Activated CD4-positive, alpha-beta memory T cell treated with anti-CD3 and anti-CD28 coated beads, Interleukin-2, amount 10 ng/mL, durations not matched to agents 7 days and 5 days (primary cell): ENCODE measurements around the gene DTNB. TPM values are rescaled to one million over a fixed set of nuclear protein-coding genes. Genes with fewer than 3 reads are reported as not detected.

Experiments used
- CTCF ChIA-PET: fragments of 350-600 bp; sonication (Branson Sonifier 250); formaldehyde crosslinking; loops from one replicate; lab custom pipeline; 2021; ENCODE audit warnings: antibody characterized with exemption, inconsistent platforms; lab: Charles Lee
- POLR2A ChIA-PET: fragments of 350-600 bp; sonication (Branson Sonifier 250); formaldehyde crosslinking; loops from one replicate; lab custom pipeline; 2021; ENCODE audit warnings: antibody characterized with exemption; lab: Charles Lee
- DNase-seq: peaks from one replicate; pipeline ENCODE4 v3.0.0-alpha.2; 2020
- H3K27ac Mint-ChIP-seq: one replicate; pipeline ENCODE4 v1.8.0; 2021; ENCODE audit warnings: mild to moderate bottlenecking, mixed read lengths
- H3K27me3 Mint-ChIP-seq: one replicate; pipeline ENCODE4 v1.8.0; 2021; ENCODE audit warnings: mixed read lengths
- H3K36me3 Mint-ChIP-seq: one replicate; pipeline ENCODE4 v1.8.0; 2021; ENCODE audit warnings: low read depth, mixed read lengths
- H3K4me1 Mint-ChIP-seq: one replicate; pipeline ENCODE4 v1.8.0; 2021; ENCODE audit warnings: mixed read lengths
- H3K4me3 Mint-ChIP-seq: one replicate; pipeline ENCODE4 v1.8.0; 2021; ENCODE audit warnings: mild to moderate bottlenecking, mixed read lengths
- H3K9me3 Mint-ChIP-seq: one replicate; pipeline ENCODE4 v1.8.0; 2021; ENCODE audit warnings: mixed read lengths
- total RNA-seq, 2 experiments: library from RNA; stranded (reverse); gene quantifications; one replicate each; pipeline ENCODE4 v1.2.3, GENCODE V29; 2021

DTNB gene
- total RNA-seq, 2 experiments from 2014 or later = 27.0 to 29.8 TPM

- ChIA-PET CTCF (no interaction called here), POLR2A (no interaction called here)
- Mint-ChIP-seq H3K9me3 (no peaks in the 10 kb centered on the region), H3K4me3 (no peak overlapping the region), H3K27me3 (no peaks in the 10 kb centered on the region), H3K36me3 (peaks cover 7% of the 10 kb centered on the region), H3K27ac (peak overlapping the region; percentile 11), H3K4me1 (peaks cover 10% of the 10 kb centered on the region)
- DNase-seq = no peak
These were observed 175.4 kb downstream of the DTNB start for GRCh38 chr2:25497918-25498407.

DNA sequence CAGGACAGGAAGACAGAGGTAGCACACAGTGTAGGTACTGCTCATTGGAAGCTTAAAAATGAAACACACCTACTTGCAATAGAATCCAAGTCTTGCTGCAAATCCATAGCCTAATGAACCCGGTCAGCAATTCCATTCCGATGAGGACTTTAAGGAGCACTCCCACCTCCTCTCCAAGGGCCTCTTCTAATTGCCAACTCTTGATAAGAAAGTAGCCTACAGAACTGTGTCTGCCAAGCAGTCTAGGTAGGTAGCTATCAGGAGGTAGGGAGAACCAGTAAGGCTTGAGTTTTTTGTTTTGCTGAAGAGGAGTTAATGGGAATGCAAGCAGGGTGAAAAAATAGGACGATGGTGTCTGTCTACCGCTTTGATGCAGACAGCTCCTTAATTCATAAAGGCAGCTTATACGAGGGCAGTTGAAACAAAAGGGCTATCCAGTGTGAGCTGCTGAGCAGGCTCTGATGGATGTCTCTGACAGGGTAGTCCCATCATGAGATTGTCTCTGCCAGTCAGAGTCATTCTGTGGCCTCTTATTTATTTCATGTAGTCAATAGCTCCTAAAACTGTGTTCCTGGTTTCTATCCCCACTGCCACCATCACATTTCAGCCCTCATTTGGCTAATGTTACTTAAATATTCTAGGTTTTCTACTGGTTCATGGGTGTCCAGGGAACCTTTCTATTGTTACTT, 176.0 kb downstream of the DTNB start:
- H3K27ac Mint-ChIP-seq = no peak overlapping the region
- H3K4me1 Mint-ChIP-seq = peaks cover 13% of the 10 kb centered on the region
- DNase-seq = no peak
- ChIA-PET CTCF (no interaction called here), POLR2A (no interaction called here)
- peaks cover 7% of the 10 kb centered on the region for H3K36me3 Mint-ChIP-seq
- H3K27me3 Mint-ChIP-seq = no peaks in the 10 kb centered on the region
- no peak overlapping the region for H3K4me3 Mint-ChIP-seq
- no peaks in the 10 kb centered on the region for H3K9me3 Mint-ChIP-seq

DNA sequence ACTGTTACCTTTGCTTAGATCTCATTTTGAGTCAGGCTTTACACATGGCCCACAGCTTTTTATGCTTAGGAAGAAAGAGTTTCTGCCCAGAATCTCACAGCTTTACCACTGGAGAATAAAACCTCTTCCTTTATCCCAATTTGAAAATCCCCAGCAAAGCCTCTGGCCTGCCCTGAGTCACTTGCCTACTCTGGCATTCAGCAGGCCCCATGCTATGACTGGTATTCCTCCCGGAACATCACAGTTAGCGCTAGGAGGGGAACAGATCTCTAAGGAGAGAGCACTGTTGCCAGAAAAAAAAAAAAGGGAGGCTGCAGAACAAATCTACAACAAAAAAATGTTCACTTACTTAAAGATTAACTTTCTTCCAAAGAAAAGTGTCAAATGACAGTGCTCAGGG, 178.8 kb downstream of the DTNB start:
- Mint-ChIP-seq H3K4me3 (no peak overlapping the region), H3K9me3 (no peaks in the 10 kb centered on the region), H3K27ac (no peak overlapping the region), H3K4me1 (peaks cover 20% of the 10 kb centered on the region), H3K27me3 (no peaks in the 10 kb centered on the region), H3K36me3 (peaks cover 7% of the 10 kb centered on the region)
- ChIA-PET POLR2A (no interaction called here), CTCF (interaction anchor here (1.3 kb wide), 1 partner anchor 118 kb away, joined by 3 read pairs; no protein-coding TSS in a partner anchor)
- DNase-seq = no peak

GRCh38 chr2:25493207-25493606, 180.2 kb downstream of the DTNB start:
- no peaks in the 10 kb centered on the region for H3K27me3 Mint-ChIP-seq
- POLR2A ChIA-PET = interaction anchor here (0.7 kb wide), 2 partner anchors 131 to 862 kb away, joined by 3 read pairs; no protein-coding TSS in a partner anchor
- CTCF ChIA-PET = interaction anchor here (1.3 kb wide), 1 partner anchor 116 kb away, joined by 3 read pairs; no protein-coding TSS in a partner anchor
- no peak overlapping the region for H3K4me3 Mint-ChIP-seq
- peaks cover 18% of the 10 kb centered on the region for H3K4me1 Mint-ChIP-seq
- H3K9me3 Mint-ChIP-seq = no peaks in the 10 kb centered on the region
- no peak overlapping the region for H3K27ac Mint-ChIP-seq
- no peak for DNase-seq
- H3K36me3 Mint-ChIP-seq = peaks cover 6% of the 10 kb centered on the region

DNA sequence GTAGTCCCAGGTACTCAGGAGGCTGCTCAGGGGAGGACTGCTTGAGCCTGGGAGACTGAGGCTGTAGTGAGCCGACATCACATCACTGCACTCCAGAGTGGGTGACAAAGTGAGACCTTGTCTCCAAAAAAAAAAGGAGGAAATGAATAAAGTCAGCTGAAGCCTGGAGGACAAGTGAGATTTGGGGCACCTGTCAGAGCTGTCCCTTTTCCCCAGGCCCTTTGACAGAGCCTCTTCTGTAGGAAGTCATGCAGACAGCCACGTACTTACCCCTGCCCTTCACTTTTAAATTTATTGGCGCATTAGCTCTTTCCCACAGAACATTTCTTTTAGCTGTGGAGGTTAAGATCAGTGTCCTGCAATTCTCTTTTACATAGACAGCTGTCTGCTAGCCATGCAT, 180.7 kb downstream of the DTNB start:
- no peak overlapping the region for H3K4me3 Mint-ChIP-seq
- peaks cover 14% of the 10 kb centered on the region for H3K4me1 Mint-ChIP-seq
- H3K27ac Mint-ChIP-seq = no peak overlapping the region
- peaks cover 4% of the 10 kb centered on the region for H3K36me3 Mint-ChIP-seq
- POLR2A ChIA-PET = interaction anchor here (0.7 kb wide), 2 partner anchors 131 to 862 kb away, joined by 3 read pairs; no protein-coding TSS in a partner anchor
- DNase-seq = no peak
- H3K9me3 Mint-ChIP-seq = no peaks in the 10 kb centered on the region
- CTCF ChIA-PET = no interaction called here
- H3K27me3 Mint-ChIP-seq = no peaks in the 10 kb centered on the region

GRCh38 chr2:25491966-25492532, 181.3 kb downstream of the DTNB start:
- POLR2A ChIA-PET = no interaction called here
- peaks cover 13% of the 10 kb centered on the region for H3K4me1 Mint-ChIP-seq
- H3K36me3 Mint-ChIP-seq = peaks cover 3% of the 10 kb centered on the region
- no peaks in the 10 kb centered on the region for H3K27me3 Mint-ChIP-seq
- H3K27ac Mint-ChIP-seq = no peak overlapping the region
- CTCF ChIA-PET = no interaction called here
- DNase-seq = no peak
- H3K9me3 Mint-ChIP-seq = no peaks in the 10 kb centered on the region
- H3K4me3 Mint-ChIP-seq = no peak overlapping the region

- Mint-ChIP-seq H3K27ac (no peak overlapping the region), H3K36me3 (peaks cover 3% of the 10 kb centered on the region), H3K4me1 (peaks cover 13% of the 10 kb centered on the region), H3K27me3 (no peaks in the 10 kb centered on the region), H3K9me3 (no peaks in the 10 kb centered on the region), H3K4me3 (no peak overlapping the region)
- ChIA-PET POLR2A (no interaction called here), CTCF (no interaction called here)
- no peak for DNase-seq
These were observed 182.2 kb downstream of the DTNB start for GRCh38 chr2:25491003-25491696.

- no peak overlapping the region for H3K27ac Mint-ChIP-seq
- H3K27me3 Mint-ChIP-seq = no peaks in the 10 kb centered on the region
- H3K36me3 Mint-ChIP-seq = peaks cover 3% of the 10 kb centered on the region
- POLR2A ChIA-PET = no interaction called here
- DNase-seq = no peak
- CTCF ChIA-PET = interaction anchor here (1.0 kb wide), 1 partner anchor 114 kb away, joined by 3 read pairs; no protein-coding TSS in a partner anchor
- no peaks in the 10 kb centered on the region for H3K9me3 Mint-ChIP-seq
- H3K4me1 Mint-ChIP-seq = peaks cover 13% of the 10 kb centered on the region
- no peak overlapping the region for H3K4me3 Mint-ChIP-seq
These were observed 183.2 kb downstream of the DTNB start for GRCh38 chr2:25490217-25490616.

DNA sequence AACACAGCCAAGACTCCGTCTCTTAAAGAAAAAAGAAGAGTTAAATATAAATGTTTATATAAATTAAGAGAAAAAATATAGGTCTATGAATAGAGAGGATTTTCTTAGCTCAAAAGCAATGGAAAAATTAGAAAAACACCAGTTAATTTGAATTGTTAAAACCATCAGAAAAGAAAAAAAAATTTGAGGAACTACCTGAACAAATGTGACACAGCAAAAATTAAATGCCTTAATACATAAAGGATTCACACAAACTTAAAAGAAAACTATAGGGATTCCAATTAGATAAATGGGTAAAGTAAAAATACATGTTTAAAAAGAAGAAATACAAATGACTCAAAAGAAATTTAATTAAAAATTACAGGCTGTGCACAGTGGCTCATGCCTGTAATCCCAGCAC, 183.7 kb downstream of the DTNB start:
- Mint-ChIP-seq H3K4me3 (no peak overlapping the region), H3K27ac (no peak overlapping the region), H3K36me3 (peaks cover 3% of the 10 kb centered on the region), H3K4me1 (peaks cover 13% of the 10 kb centered on the region), H3K27me3 (no peaks in the 10 kb centered on the region), H3K9me3 (no peaks in the 10 kb centered on the region)
- ChIA-PET POLR2A (no interaction called here), CTCF (interaction anchor here (1.0 kb wide), 1 partner anchor 113 kb away, joined by 3 read pairs; no protein-coding TSS in a partner anchor)
- DNase-seq = no peak

DNA sequence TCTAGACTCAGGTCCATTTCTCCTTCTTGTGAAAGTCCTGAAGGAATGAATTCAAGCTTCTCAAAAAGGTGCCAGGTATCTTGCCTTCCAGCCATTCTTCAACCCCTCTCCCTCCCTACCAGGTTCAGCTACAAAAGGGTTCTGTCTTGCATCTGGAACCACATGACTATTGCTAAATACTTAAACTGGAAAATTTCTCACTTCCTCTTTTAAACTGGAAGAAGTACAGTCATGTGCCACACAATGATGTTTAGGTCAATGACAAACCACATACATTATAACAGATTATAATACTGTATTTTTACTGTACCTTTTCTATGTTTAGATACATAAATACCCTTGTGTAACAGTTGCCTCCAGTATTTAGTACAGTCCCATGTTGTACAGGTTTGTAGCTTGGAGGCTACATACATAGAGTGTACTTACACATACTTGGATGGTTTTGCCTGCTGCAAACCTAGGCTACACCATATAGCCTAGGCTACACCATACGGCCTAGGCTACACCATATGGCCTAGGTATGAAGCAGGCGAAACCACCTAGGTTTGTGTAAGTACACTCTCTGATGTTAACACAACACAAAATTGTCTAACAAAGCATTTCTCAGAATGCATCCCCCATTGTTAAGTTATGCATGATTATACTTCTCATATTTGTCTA, 189.6 kb downstream of the DTNB start:
- no peaks in the 10 kb centered on the region for H3K27me3 Mint-ChIP-seq
- H3K36me3 Mint-ChIP-seq = peaks cover 7% of the 10 kb centered on the region
- no peak overlapping the region for H3K4me3 Mint-ChIP-seq
- ChIA-PET CTCF (no interaction called here), POLR2A (no interaction called here)
- no peak for DNase-seq
- peaks cover 17% of the 10 kb centered on the region for H3K4me1 Mint-ChIP-seq
- H3K9me3 Mint-ChIP-seq = no peaks in the 10 kb centered on the region
- H3K27ac Mint-ChIP-seq = no peak overlapping the region

DNA sequence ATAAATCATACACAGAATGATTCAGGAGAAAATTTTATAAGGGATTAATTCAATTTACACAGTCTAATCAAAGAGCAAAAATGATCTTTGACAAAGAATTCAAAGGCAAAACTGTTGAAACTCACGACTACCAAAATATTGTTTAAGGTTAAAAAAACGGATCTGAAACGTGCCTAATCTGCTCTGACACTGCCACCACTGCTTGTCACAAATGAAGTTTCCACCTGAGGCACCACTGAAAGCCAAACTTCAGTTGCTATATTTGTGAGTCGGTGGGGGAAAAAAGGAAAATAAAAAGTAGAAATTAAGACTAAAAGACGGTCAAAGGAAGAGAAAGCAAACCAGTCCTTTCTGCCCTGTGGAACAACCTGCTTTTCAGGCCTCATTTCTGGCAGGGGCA, 191.0 kb downstream of the DTNB start:
- CTCF ChIA-PET = no interaction called here
- Mint-ChIP-seq H3K9me3 (no peaks in the 10 kb centered on the region), H3K27me3 (no peaks in the 10 kb centered on the region), H3K36me3 (peaks cover 4% of the 10 kb centered on the region), H3K4me1 (peaks cover 17% of the 10 kb centered on the region), H3K4me3 (no peak overlapping the region), H3K27ac (no peak overlapping the region)
- DNase-seq = no peak
- POLR2A ChIA-PET = no interaction called here

- peaks cover 17% of the 10 kb centered on the region for H3K4me1 Mint-ChIP-seq
- ChIA-PET CTCF (no interaction called here), POLR2A (interaction anchor here (0.7 kb wide), 1 partner anchor 119 kb away, joined by 3 read pairs; no protein-coding TSS in a partner anchor)
- H3K27ac Mint-ChIP-seq = no peak overlapping the region
- H3K9me3 Mint-ChIP-seq = no peaks in the 10 kb centered on the region
- peaks cover 4% of the 10 kb centered on the region for H3K36me3 Mint-ChIP-seq
- H3K4me3 Mint-ChIP-seq = no peak overlapping the region
- no peaks in the 10 kb centered on the region for H3K27me3 Mint-ChIP-seq
- no peak for DNase-seq
These were observed 191.7 kb downstream of the DTNB start for GRCh38 chr2:25481381-25482300.
